GM18858 (cell line): ENCODE results near the gene SUCNR1.
"Not testable (repeated sequence)": the region's sequence is repeated elsewhere in the genome, so short reads cannot be mapped to it uniquely, and the experiment has no call there.

Experiments
- ATAC-seq: cut with Tn5 transposase; IDR thresholded peaks from one replicate; pipeline ENCODE4 v1.9.1; 2021; ENCODE audit not compliant: unreplicated experiment

SUCNR1 gene

GRCh38 chr3:151873398-151873797, at the start of gene SUCNR1:
SUCNR1 (plus strand) TSS chr3:151873643; CDS start chr3:151879893, 6,250 bp downstream.
- ATAC-seq = no peak

DNA sequence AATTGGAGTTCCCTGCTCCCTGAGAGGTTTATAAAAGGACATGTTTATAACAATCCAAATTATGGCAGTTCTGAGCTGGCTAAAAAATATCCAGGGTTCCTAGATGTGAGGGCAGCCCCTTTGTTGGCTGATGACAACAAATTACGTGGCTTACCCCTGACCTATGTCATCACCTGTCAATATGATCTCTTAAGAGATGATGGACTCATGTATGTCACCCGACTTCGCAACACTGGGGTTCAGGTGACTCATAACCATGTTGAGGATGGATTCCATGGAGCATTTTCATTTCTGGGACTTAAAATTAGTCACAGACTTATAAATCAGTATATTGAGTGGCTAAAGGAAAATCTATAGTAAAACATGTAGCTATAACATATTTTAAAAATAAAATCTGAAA, 45.6 kb upstream of the SUCNR1 start:
- ATAC-seq = no peak

GRCh38 chr3:151835751-151836525, 37.5 kb upstream of the SUCNR1 start:
- no peak for ATAC-seq

DNA sequence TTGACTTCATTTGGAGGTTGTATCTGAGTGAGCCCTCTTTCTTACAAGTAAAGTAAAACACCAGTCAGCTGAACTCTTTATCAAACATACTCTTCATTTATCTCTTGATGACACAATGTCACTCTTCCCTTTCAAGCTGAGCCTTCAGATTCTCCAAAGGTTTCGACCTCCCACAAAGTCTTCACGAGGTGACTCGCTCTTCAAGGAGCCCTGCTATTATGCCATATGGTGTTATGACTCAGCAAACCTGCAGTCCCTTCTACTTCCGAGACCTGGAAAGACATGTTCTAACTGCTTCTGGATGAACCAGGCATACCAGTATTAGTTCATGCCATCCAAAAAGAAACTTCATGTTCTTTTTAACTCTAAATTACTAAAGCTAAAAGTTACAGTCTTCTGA, 36.4 kb upstream of the SUCNR1 start:
- ATAC-seq = no peak

DNA sequence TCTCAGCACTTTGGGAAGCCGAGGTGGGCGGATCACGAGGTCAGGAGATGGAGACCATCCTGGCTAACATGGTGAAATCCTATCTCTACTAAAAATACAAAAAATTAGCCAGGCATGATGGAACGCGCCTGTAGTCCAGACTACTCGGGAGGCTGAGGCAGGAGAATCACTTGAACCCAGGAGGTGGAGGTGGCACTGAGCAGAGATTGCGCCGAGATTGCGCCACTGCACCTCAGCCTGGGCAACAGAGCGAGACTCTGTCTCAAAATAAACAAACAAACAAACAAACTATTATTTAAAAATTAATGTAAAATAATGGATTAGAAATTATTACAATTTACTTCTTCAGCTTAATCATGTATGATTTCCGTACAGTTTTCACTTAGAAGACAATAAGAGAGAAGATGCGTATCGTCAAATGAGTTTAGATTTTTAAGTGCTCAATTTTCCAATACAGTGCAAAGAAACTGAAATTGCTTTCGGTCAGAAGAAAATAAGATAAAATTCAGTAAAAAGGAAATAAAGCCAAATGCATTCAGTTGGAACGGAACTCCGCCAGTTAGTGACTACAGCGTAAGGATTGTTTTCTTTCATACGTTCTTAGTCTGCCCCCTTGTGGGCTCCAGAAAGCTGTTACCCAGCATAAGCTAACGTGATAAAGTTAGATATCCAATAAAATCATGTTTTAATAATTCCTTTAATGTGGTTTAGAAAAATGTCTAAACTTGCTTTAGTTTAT, 34.7 kb upstream of the SUCNR1 start:
- peak; percentile 75 for ATAC-seq

DNA sequence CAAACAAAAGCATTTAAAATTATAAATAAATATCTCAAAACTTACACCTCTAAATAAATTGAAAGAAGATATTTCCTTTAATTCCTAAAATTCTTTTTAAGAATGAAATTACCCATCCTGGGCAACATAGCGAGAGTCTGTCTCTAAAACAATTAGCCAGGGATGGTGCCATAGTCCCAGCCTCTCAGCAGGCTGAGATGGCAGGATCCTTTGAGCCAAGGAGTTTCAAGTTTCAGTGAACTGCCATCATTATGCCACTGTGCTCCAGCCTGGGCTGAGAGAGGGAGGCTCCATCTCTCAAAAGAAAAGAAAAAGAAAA, 34.2 kb upstream of the SUCNR1 start:
- no peak for ATAC-seq

DNA sequence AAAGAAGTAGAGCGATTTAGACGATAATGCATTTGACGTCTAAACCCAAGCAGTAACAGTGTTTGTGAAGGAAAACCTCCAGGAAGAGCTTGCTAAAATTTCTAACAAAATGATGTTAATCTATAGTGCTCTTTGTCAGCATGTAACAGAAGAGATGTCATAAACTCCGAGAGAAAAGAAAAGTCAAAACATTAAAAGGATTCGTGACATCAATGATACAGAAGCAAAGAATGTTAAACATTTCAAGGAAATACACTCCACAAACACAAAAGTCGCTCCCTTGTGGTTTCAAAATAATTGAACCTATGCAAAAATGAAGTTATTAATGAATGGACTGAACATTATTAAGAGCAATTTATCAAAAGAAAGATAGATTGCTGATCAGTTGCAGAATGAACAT, 31.6 kb upstream of the SUCNR1 start:
- ATAC-seq = no peak

GRCh38 chr3:151843275-151843674, 30.2 kb upstream of the SUCNR1 start:
- ATAC-seq = no peak

DNA sequence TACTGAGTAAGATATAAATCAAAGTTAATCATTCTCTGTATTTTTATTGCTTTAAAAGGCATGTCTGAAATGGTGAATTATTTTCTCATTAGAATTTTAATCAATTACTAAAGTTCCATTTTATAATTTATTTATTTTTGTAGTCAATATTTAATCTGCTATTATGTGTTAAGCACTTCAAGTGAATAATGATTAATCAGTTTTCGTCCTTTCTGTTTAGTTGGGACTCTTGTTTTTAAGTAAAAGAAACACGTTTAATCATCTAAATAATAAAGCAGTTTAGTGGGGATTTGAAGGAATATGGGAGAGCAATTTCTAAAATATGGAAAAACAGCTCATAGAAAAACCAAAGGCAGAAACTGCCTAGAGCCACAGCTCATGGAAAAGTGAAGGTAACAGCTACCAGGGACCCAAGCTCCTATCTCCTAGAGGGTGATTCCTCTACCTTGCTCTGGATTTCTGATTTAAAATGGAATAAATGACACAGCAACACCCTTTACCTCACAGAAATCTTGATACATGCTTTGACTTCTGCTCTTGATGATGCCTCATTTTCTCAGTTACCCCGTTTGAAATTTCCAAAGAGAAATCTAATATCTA, 28.0 kb upstream of the SUCNR1 start:
- ATAC-seq = no peak

- not testable (repeated sequence) for ATAC-seq
Observed at GRCh38 chr3:151850065-151850464, 23.4 kb upstream of the SUCNR1 start.

DNA sequence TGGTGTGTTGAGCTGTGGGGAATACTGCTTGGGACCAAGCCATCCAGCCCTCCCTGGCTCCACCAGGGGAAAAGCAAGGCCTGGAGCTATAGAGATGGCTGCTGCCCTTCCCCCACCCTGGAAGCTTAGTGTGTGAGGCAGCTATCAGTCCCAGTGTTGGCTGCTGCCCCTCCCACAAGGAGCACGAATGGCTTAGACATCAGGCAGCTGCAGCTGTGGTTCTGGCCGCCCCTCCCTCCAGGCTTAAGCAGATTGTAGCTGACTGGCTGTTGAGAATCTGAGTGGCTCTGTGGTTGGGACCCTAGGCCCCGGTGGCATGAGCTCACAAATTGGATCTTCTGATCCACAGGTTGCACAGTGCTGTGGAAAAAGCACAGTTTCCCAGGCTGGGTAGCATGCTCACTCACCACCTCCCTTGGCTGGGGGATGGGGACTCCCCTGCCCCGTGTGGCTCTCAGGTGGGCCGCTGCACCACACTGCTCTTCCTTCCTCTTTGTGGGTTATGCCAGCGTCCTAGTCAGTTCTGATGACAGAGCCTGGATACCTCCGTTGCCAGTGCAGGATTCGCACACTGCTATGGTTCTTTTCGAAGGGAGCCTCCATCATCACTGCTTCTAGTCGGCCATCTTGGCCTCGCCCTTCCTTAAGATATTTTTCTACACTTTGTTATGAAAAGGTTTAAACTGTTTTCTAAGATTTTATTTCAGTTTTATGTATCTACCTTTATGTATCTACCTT, 21.2 kb upstream of the SUCNR1 start:
- no peak for ATAC-seq

GRCh38 chr3:151856118-151856517, 17.3 kb upstream of the SUCNR1 start:
- no peak for ATAC-seq

GRCh38 chr3:151856641-151857040, 16.8 kb upstream of the SUCNR1 start:
- ATAC-seq = no peak

DNA sequence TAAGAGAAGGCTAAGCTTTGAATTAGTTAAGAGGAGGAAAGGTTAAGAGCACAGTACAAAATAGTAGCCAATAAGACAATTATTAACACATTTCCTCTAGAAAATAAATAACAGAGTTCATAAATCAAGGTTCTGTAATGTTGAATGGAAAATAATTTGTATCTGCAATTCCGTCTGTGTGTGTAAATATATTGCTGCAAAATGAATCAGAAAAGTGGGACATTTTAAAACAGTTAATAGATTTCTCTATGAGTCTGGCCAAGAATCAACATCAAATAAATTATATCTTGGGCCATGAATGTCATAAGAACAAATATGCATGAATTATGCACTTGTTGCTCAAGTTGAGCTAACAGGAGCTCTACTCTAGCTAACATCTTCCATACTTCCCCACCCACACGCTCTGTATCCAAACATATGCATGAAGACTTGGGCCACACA, 14.2 kb upstream of the SUCNR1 start:
- no peak for ATAC-seq

DNA sequence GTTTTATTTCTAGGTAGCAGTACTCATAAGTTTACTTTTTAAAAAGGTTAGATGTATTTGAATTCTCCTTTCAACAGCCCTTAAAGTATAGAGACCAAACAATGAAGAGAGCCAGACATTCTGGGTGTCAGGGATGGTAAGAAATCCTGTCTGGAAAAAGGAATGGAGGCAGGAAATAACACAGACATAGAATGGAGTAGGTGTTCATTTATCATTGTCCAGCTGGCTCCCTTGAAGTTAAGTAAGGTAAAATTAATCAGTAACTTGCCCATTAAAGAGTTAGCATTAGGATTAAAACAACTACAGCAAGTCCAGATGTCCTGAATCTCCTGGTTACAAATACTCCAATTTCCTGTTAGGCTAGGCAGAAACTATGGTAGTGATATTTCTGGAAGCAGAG, 13.5 kb upstream of the SUCNR1 start:
- no peak for ATAC-seq

DNA sequence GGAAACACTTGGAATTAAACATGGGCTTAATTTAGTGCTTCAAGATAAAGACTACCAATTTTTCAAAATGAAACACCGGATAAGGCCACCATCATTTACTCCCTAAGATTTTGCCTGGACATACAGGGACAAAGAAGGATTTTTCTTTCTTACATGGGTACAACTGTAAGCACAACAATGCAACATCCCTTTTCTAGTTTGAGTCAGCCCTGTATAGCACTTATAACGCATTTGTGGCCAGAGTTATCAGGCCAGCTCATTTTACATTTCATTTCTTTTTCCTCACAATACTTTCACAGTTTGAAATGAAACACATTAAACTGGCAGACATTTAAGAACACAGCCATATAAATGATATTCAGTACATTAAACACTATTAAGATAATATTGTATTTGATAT, 9.8 kb upstream of the SUCNR1 start:
- ATAC-seq = no peak

- no peak for ATAC-seq
Observed at GRCh38 chr3:151864423-151865101, 8.9 kb upstream of the SUCNR1 start.

GRCh38 chr3:151866711-151867410, 6.6 kb upstream of the SUCNR1 start:
- no peak for ATAC-seq

- no peak for ATAC-seq
Observed at GRCh38 chr3:151867666-151868065, 5.8 kb upstream of the SUCNR1 start.

GRCh38 chr3:151869181-151869580, 4.3 kb upstream of the SUCNR1 start:
- no peak for ATAC-seq
